ENCODE results near the gene NFATC2.
"Not testable (repeated sequence)": the region's sequence is repeated elsewhere in the genome, so short reads cannot be mapped to it uniquely, and the experiment has no call there.

NFATC2 gene

DNA sequence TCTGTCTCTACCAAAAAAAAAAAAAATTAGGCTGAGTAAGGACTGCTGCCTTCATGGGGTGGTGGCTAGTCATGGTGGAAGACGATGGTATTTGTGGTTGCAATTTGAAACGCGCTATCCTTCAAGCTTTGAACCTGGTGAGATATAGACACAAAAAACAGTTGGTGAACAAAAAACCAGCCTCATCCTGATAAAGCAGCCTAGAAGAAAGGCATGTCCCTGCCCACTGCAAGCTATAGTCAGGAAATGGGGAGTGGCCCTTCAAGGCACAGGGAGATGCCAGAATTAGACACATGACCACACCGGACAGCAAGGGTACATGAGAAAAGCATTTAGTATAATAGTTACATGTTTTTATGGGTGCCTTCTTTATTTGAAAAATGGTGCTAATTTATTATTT is 193.6 kb downstream of the NFATC2 start:
- Histone ChIP-seq H3K27me3 (ENCODE audit: control insufficient read depth in 1 of 2, insufficient read depth in 2 of 2, low read length in 2 of 2) (peaks cover 0 to 2% of the 10 kb centered on the region in 2 donors), H3K4me1 (ENCODE audit: control insufficient read depth, insufficient read depth, low read length) (no peaks in the 10 kb centered on the region), H3K9me3 (ENCODE audit: control insufficient read depth in 2 of 2, low read length in 2 of 2) (no peaks in the 10 kb centered on the region), H3K27ac (ENCODE audit: low read length) (no peak overlapping the region), H3K9ac (ENCODE audit: low read length in 2 of 2) (no peak overlapping the region), H3K4me3 (ENCODE audit: low read length in 2 of 2) (no peak overlapping the region), H3K36me3 (ENCODE audit: control insufficient read depth in 2 of 2, insufficient read depth in 2 of 2, low read length in 2 of 2) (no peaks in the 10 kb centered on the region)

DNA sequence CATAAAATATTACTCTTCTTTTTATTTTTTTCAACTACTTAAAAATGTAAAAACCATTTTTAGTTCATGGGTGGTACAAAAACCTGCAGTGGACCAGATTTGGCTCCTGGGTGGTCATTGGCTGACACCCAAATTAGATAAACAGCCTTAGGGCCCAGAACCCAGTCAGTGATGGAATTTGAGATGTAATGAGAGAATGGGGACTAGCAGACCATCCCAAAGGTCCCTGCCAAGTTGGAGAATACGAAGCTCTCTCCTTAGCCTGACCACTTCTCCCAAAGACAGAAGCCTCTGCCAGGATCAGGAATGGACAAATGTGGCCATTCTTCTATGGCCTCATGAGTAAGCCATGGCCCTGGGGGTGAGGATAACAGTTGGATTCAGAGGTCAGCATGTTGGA is 194.7 kb downstream of the NFATC2 start:
- Histone ChIP-seq H3K27me3 (ENCODE audit: control insufficient read depth in 1 of 2, insufficient read depth in 2 of 2, low read length in 2 of 2) (peaks cover 0 to 2% of the 10 kb centered on the region in 2 donors), H3K9me3 (ENCODE audit: control insufficient read depth in 2 of 2, low read length in 2 of 2) (no peaks in the 10 kb centered on the region), H3K4me1 (ENCODE audit: control insufficient read depth, insufficient read depth, low read length) (no peaks in the 10 kb centered on the region), H3K9ac (ENCODE audit: low read length in 2 of 2) (no peak overlapping the region), H3K4me3 (ENCODE audit: low read length in 2 of 2) (no peak overlapping the region), H3K27ac (ENCODE audit: low read length) (no peak overlapping the region), H3K36me3 (ENCODE audit: control insufficient read depth in 2 of 2, insufficient read depth in 2 of 2, low read length in 2 of 2) (no peaks in the 10 kb centered on the region)

DNA sequence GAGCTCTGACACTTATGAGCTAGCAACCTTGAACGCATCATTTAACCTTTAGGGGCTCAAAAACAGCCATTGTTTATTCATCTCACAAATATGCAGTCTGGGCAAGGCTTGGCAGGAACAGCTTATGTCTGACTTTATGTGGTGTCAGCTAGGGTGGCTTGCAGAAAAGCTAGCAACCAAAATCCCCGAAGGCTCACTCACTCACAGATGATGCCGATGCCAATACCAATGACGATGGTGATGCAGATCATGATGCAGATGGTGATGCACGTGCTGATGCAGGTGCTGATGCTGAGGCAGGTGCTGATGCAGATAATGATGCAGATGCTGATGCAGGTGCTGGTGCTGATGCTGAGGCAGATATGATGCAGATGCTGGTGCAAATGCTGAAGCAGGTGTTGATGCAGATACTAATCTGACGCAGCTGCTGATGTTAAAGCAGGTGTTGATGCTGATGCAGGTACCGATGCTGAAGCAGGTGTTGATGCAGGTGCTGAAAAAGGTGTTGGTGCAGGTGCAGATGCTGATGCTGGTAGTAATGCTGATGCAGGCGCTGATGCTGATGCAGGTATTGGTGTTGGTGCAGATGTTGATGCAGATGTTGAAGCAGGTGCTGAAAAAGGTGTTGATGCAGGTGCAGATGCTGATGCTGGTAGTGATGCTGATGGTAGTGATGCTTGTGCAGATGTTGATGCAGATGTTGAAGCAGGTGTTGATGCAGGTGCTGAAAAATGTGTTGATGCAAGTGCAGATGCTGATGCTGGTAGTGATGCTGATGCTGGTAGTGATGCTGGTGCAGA is 195.6 kb downstream of the NFATC2 start:
- H3K9me3 ChIP-seq (ENCODE audit: control insufficient read depth in 2 of 2, low read length in 2 of 2): no peaks in the 10 kb centered on the region
- H3K4me1 ChIP-seq (ENCODE audit: control insufficient read depth, insufficient read depth, low read length): no peaks in the 10 kb centered on the region
- H3K27ac ChIP-seq (ENCODE audit: low read length): no peak overlapping the region
- H3K27me3 ChIP-seq (ENCODE audit: control insufficient read depth in 1 of 2, insufficient read depth in 2 of 2, low read length in 2 of 2): peaks cover 0 to 2% of the 10 kb centered on the region in 2 donors
- no peaks in the 10 kb centered on the region for H3K36me3 ChIP-seq (ENCODE audit: control insufficient read depth in 2 of 2, insufficient read depth in 2 of 2, low read length in 2 of 2)
- H3K4me3 ChIP-seq (ENCODE audit: low read length in 2 of 2): no peak overlapping the region
- no peak overlapping the region for H3K9ac ChIP-seq (ENCODE audit: low read length in 2 of 2)

DNA sequence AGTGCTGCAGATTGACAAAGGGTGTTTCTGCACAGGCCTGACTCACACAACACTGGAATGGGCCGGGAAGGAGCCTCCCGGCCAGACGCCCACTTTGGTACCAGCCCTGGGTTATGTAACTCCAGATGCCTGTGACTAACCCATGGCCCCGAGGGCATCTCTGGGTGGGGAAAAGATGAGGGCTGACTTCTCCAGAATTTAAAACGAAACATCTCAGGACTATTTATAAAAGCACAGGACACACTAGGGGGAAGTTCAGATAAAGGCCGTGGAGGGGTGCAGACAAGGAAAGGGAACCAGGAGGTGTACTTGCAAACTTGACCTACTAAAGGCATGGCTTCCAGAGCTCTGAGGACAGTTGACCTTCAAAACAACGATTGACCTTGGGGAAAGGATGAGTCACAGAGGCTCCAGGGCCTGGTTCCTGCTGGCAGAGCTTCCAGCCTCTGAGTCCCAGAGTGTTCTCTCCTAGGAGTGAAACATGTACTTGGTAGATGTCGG is 196.9 kb downstream of the NFATC2 start:
- Histone ChIP-seq H3K4me3 (ENCODE audit: low read length in 2 of 2) (no peak overlapping the region), H3K27ac (ENCODE audit: low read length) (no peak overlapping the region), H3K36me3 (ENCODE audit: control insufficient read depth in 2 of 2, insufficient read depth in 2 of 2, low read length in 2 of 2) (no peaks in the 10 kb centered on the region), H3K4me1 (ENCODE audit: control insufficient read depth, insufficient read depth, low read length) (no peaks in the 10 kb centered on the region), H3K27me3 (ENCODE audit: control insufficient read depth in 1 of 2, insufficient read depth in 2 of 2, low read length in 2 of 2) (peaks cover 0 to 2% of the 10 kb centered on the region in 2 donors), H3K9me3 (ENCODE audit: control insufficient read depth in 2 of 2, low read length in 2 of 2) (no peaks in the 10 kb centered on the region), H3K9ac (ENCODE audit: low read length in 2 of 2) (no peak overlapping the region)

DNA sequence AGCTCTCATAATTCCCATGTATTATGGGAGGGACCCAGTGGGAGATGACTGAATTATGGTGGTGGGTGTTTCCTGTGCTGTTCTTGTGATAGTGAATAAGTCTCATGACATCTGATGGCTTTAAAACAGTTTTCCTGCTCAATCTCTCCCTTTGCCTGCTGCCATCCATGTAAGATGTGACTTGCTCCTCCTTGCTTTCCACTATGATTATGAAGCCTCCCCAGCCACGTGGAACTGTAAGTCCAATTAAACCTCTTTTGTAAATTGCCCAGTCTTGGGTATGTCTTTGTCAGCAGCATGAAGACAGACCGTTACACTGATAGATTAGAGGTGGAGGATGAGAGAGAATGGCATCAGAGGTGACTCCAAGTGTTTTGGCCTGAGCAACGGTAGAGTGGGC is 198.7 kb downstream of the NFATC2 start:
- not testable (repeated sequence) for H3K4me3 ChIP-seq (ENCODE audit: low read length in 2 of 2); H3K36me3 ChIP-seq (ENCODE audit: control insufficient read depth in 2 of 2, insufficient read depth in 2 of 2, low read length in 2 of 2); H3K27me3 ChIP-seq (ENCODE audit: control insufficient read depth in 1 of 2, insufficient read depth in 2 of 2, low read length in 2 of 2); H3K27ac ChIP-seq (ENCODE audit: low read length); H3K4me1 ChIP-seq (ENCODE audit: control insufficient read depth, insufficient read depth, low read length); H3K9me3 ChIP-seq (ENCODE audit: control insufficient read depth in 2 of 2, low read length in 2 of 2); H3K9ac ChIP-seq (ENCODE audit: low read length in 2 of 2)

DNA sequence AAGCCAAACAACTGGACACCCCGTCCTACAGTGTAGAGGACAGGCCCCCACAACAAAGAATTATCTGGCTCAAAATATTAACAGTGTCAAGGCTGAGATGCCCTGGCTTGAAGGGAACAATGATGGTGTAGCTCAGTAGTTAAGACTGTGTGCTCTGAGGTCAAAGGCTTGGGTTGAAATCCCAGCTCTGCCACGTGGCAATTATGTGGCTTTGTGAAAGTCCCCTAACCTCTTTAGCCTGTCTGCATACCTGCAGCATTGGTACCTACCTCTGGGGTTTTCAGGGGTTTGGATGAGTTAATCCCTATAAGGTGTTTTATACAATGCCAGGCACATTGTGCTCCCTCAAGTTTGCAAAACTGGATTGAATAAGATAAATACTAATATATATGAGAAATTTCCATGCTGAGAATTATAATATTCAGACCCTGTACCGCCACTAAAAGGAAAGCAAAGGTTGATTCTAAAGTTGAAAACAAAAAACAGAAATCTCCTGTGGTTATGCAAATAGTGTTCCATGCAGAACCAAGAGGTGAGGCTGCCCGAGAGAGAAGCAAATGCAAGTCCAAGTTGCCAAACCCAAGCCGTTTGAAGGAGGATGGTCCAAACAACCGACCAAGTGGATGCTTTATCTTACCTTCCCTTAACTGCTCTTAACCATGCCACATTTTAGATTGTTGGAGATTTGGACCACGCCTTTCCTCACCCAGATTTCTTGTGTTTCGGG is 199.8 kb downstream of the NFATC2 start:
- Histone ChIP-seq H3K27ac (ENCODE audit: low read length) (no peak overlapping the region), H3K9ac (ENCODE audit: low read length in 2 of 2) (no peak overlapping the region), H3K4me1 (ENCODE audit: control insufficient read depth, insufficient read depth, low read length) (no peaks in the 10 kb centered on the region), H3K36me3 (ENCODE audit: control insufficient read depth in 2 of 2, insufficient read depth in 2 of 2, low read length in 2 of 2) (no peaks in the 10 kb centered on the region), H3K27me3 (ENCODE audit: control insufficient read depth in 1 of 2, insufficient read depth in 2 of 2, low read length in 2 of 2) (peaks cover 0 to 4% of the 10 kb centered on the region in 2 donors), H3K4me3 (ENCODE audit: low read length in 2 of 2) (no peak overlapping the region), H3K9me3 (ENCODE audit: control insufficient read depth in 2 of 2, low read length in 2 of 2) (no peaks in the 10 kb centered on the region)

DNA sequence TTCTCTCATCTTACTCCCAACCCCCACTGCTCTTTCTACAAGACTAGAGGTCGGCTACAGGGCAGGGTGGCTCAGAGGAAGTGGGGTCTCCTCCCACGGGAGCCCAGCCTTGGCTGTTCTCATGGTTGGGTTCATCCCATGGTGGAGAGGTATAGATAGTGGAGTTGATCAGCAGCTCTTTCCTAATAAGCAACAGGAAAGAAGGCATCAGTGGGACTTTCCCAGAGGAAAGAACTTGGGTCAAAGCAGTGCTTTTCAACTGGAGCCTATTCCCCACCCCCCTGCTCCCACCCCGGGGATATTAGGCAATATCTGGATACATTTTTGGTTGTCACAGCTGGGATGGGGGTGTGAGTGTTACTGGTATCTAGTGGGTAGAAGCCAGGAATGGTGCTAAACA is 200.9 kb downstream of the NFATC2 start:
- no peaks in the 10 kb centered on the region for H3K4me1 ChIP-seq (ENCODE audit: control insufficient read depth, insufficient read depth, low read length)
- H3K27ac ChIP-seq (ENCODE audit: low read length): no peak overlapping the region
- H3K9me3 ChIP-seq (ENCODE audit: control insufficient read depth in 2 of 2, low read length in 2 of 2): no peaks in the 10 kb centered on the region
- no peak overlapping the region for H3K4me3 ChIP-seq (ENCODE audit: low read length in 2 of 2)
- H3K27me3 ChIP-seq (ENCODE audit: control insufficient read depth in 1 of 2, insufficient read depth in 2 of 2, low read length in 2 of 2): peaks cover 0 to 2% of the 10 kb centered on the region in 2 donors
- no peak overlapping the region for H3K9ac ChIP-seq (ENCODE audit: low read length in 2 of 2)
- no peaks in the 10 kb centered on the region for H3K36me3 ChIP-seq (ENCODE audit: control insufficient read depth in 2 of 2, insufficient read depth in 2 of 2, low read length in 2 of 2)

DNA sequence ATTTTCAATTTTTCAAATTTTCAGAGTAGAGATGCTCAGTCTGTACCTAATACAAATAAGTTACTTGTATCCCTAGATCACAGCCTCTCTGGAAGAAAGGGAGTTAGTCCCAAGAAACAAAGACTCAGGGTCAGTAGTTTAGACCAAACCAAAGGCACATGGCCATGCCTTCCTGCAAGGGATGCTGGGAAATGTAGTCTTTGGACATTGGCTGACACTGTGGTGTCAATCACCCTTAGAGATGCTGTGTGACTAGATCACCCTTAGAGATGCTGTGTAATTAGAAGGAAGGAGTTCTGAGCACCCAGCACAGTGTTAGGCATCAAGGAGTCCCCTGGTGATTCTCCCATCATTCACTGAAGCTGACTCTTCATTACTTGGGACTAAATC is 202.1 kb downstream of the NFATC2 start:
- Histone ChIP-seq H3K9ac (ENCODE audit: low read length in 2 of 2) (no peak overlapping the region), H3K27me3 (ENCODE audit: control insufficient read depth in 1 of 2, insufficient read depth in 2 of 2, low read length in 2 of 2) (peaks cover 0 to 2% of the 10 kb centered on the region in 2 donors), H3K4me3 (ENCODE audit: low read length in 2 of 2) (no peak overlapping the region), H3K27ac (ENCODE audit: low read length) (no peak overlapping the region), H3K4me1 (ENCODE audit: control insufficient read depth, insufficient read depth, low read length) (no peaks in the 10 kb centered on the region), H3K36me3 (ENCODE audit: control insufficient read depth in 2 of 2, insufficient read depth in 2 of 2, low read length in 2 of 2) (no peaks in the 10 kb centered on the region), H3K9me3 (ENCODE audit: control insufficient read depth in 2 of 2, low read length in 2 of 2) (no peaks in the 10 kb centered on the region)

DNA sequence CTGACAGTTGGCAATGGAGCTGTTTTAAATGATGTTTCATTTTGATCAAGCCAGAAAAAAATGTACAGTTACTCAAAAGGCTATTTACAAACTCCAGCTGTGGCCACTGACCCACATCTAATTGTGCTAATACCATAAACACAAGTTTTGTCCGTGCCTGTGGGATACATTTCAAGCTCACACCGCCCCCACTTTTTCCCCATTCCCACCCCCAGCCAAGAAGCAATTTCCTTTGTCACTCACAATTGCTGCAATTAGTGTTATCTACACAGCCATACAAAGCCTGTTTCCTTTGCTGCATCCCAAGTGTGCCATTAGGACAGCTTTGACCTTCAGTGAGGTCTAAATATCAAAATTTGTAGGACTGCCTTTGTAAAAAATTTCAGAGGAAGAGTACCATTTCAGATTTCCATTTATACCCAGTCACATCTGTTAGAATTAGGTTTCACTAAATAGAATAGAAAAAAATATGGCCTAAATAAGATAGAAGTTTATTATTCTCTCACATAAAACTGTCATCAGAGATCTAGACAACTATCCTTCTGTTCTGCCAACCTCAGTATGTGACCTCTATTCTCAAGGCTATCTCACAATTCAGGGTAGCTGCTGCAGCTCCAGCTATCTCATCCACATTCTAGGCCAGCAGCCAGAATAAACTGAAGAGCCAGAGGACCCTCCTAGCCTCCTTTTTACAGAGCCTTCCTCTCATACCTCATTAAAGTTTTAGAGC is 202.6 kb downstream of the NFATC2 start:
- no peak overlapping the region for H3K4me3 ChIP-seq (ENCODE audit: low read length in 2 of 2)
- H3K4me1 ChIP-seq (ENCODE audit: control insufficient read depth, insufficient read depth, low read length): no peaks in the 10 kb centered on the region
- H3K27ac ChIP-seq (ENCODE audit: low read length): no peak overlapping the region
- no peaks in the 10 kb centered on the region for H3K9me3 ChIP-seq (ENCODE audit: control insufficient read depth in 2 of 2, low read length in 2 of 2)
- H3K36me3 ChIP-seq (ENCODE audit: control insufficient read depth in 2 of 2, insufficient read depth in 2 of 2, low read length in 2 of 2): no peaks in the 10 kb centered on the region
- peaks cover 0 to 2% of the 10 kb centered on the region in 2 donors for H3K27me3 ChIP-seq (ENCODE audit: control insufficient read depth in 1 of 2, insufficient read depth in 2 of 2, low read length in 2 of 2)
- no peak overlapping the region for H3K9ac ChIP-seq (ENCODE audit: low read length in 2 of 2)

DNA sequence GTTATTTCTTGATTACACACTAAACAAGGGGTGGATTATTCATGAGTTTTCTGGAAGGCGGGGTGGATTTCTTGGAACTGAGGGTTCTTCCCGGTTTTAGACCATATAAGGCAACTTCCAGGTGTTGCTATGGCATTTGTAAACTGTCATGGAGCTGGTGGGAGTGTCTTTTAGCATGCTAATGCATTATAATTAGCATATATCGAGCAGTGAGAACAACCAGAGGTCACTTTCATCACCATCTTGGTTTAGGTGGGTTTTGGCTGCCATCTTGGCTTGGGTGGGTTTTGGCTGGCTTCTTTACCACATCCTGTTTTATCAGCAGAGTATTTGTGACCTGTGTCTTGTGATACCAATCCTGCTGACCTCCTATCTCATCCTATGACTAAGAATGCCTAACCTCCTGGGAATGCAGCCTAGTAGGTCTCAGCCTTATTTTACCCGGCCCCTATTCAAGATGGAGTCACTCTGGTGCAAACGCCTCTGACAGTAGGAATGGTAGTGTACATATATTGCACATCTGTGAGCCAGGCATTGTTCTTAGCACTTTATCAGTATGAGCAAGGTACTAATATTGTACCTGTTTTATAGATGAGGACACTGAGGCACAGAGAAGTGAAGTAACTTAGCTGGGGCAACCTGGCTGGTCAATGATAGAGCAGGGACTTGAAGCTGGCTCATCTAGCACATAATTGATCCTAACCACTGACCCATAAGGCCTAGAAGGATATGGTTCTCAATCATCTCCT is 203.7 kb downstream of the NFATC2 start:
- H3K36me3 ChIP-seq (ENCODE audit: control insufficient read depth in 2 of 2, insufficient read depth in 2 of 2, low read length in 2 of 2): no peaks in the 10 kb centered on the region
- no peak overlapping the region for H3K9ac ChIP-seq (ENCODE audit: low read length in 2 of 2)
- no peaks in the 10 kb centered on the region for H3K4me1 ChIP-seq (ENCODE audit: control insufficient read depth, insufficient read depth, low read length)
- no peak overlapping the region for H3K27ac ChIP-seq (ENCODE audit: low read length)
- no peaks in the 10 kb centered on the region for H3K9me3 ChIP-seq (ENCODE audit: control insufficient read depth in 2 of 2, low read length in 2 of 2)
- H3K27me3 ChIP-seq (ENCODE audit: control insufficient read depth in 1 of 2, insufficient read depth in 2 of 2, low read length in 2 of 2): peaks cover 0 to 3% of the 10 kb centered on the region in 2 donors
- no peak overlapping the region for H3K4me3 ChIP-seq (ENCODE audit: low read length in 2 of 2)

Data from stomach smooth muscle (tissue), 2 donors.